GM12874 (cell line): ENCODE results near the gene UMODL1.

Experiments
- TF ChIP-seq, protein P1 (sequence below): IDR thresholded peaks from 2 replicates; pipeline ENCODE4 v1.5.1; 2011; ENCODE audit warnings: low read depth, mild to moderate bottlenecking, control low read depth, low read length, moderate library complexity; ENCODE audit not compliant: insufficient read depth

UMODL1 gene

GRCh38 chr21:42097860-42098454, 26.8 kb downstream of the UMODL1 start:
- TF ChIP-seq, protein P1, sequence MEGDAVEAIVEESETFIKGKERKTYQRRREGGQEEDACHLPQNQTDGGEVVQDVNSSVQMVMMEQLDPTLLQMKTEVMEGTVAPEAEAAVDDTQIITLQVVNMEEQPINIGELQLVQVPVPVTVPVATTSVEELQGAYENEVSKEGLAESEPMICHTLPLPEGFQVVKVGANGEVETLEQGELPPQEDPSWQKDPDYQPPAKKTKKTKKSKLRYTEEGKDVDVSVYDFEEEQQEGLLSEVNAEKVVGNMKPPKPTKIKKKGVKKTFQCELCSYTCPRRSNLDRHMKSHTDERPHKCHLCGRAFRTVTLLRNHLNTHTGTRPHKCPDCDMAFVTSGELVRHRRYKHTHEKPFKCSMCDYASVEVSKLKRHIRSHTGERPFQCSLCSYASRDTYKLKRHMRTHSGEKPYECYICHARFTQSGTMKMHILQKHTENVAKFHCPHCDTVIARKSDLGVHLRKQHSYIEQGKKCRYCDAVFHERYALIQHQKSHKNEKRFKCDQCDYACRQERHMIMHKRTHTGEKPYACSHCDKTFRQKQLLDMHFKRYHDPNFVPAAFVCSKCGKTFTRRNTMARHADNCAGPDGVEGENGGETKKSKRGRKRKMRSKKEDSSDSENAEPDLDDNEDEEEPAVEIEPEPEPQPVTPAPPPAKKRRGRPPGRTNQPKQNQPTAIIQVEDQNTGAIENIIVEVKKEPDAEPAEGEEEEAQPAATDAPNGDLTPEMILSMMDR, result no peak

DNA sequence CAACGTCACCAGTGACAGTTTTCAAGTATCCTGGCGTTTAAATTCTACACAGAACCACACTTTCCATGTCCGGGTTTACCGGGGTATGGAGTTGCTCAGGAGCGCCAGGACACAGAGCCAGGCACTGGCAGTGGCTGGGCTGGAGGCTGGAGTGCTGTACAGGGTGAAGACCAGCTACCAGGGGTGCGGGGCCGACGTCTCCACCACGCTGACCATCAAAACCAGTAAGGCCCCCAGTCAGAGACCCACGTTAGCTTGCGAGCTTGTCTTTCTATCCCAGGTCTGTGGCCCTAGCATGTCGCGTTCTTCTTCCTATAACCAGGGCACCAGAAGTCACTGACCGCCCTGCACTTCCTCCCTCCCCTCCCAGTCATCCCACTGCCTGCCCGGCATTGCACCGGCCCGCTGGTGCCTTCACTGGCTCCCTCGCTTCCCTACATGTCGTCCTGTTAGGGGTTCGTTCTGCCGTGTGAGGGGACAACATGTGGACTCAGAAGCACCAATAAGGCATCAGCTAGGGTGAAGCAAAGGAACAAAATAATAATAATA, 27.9 kb downstream of the UMODL1 start:
- TF ChIP-seq, protein P1, result no peak

- TF ChIP-seq, protein P1, result no peak
Measured at GRCh38 chr21:42101246-42101645, 30.1 kb downstream of the UMODL1 start.

DNA sequence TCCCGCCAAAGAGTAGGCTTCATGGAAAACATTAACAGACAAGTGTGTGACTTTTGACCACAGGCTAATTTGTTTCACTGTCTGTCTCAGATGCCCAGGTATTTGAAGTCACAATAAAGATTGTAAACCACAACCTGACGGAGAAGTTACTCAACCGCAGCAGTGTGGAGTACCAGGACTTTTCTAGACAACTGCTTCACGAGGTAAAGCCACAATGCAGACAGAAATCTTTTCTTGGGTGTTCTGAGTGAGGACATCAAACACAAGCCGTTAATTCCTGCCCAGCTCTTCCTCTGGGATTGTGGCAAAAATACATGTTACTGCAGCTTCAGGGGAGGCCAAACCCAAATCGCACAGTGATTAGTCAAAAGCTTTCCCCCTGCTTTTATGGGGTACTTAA, 31.0 kb downstream of the UMODL1 start:
- TF ChIP-seq, protein P1, result no peak

DNA sequence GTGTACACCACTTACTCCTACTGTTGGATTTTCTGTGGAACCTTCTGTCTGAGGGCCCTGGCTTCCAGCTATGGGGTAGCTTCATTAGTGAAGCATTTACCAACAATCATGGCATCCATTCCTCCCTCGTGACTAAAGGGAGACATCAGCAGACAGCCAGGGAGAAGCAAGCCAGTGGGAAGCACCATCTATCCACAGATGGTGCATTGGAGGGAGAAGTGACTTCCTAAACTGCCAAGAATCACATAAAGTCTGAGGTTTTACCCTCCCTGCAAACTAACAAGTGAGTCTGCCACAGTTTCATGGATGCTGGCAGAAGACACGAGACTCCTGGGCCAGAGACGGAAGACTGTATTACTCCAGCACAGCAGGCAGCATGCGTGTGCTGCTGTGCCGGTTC, 31.4 kb downstream of the UMODL1 start:
- TF ChIP-seq, protein P1, result no peak

- TF ChIP-seq, protein P1, result no peak
Measured at GRCh38 chr21:42102991-42103390, 31.9 kb downstream of the UMODL1 start.

DNA sequence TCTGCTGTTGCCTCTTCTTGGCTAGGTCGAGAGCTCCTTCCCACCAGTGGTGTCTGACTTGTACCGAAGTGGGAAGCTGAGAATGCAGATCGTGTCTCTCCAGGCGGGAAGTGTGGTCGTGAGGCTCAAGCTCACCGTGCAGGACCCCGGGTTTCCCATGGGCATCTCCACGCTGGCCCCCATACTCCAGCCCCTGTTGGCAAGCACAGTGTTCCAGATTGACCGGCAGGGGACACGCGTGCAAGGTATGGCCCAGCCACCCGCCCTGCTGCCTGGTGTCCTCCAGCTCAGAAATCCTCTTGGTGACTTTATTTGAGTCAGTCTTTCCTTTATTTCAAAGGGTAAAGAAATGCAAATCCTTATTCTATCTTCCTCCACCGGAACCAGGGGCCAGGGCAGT, 32.7 kb downstream of the UMODL1 start:
- TF ChIP-seq, protein P1, result no peak
